A673 (cell line): Measurements from ENCODE around the gene EEF1B2. TPM values are rescaled to one million over a fixed set of nuclear protein-coding genes. Genes with fewer than 3 reads are reported as not detected.
"Not testable (repeated sequence)": the region's sequence is repeated elsewhere in the genome, so short reads cannot be mapped to it uniquely, and the experiment has no call there.

ENCODE experiments used
- BruUV-seq: library from RNA; stranded (reverse); fragments of 400-500 nt; replicated peaks from 2 replicates; lab custom pipeline; 2021; lab: Mats Ljungman, UMichigan
- CTCF ChIA-PET: fragments of 300-600 bp; sonication (Branson Sonifier 250); formaldehyde crosslinking; loops from one replicate; lab custom pipeline; 2022; ENCODE audit warnings: antibody characterized with exemption; lab: Charles Lee
- POLR2A ChIA-PET: fragments of 300-600 bp; sonication (Branson Sonifier 250); formaldehyde crosslinking; loops from one replicate; lab custom pipeline; 2022; ENCODE audit warnings: antibody characterized with exemption; ENCODE audit not compliant: low non-redundant PET; lab: Charles Lee
- DNase-seq: peaks from one replicate; pipeline ENCODE4 v3.0.0-alpha.2; 2015; ENCODE audit warnings: low spot score
- H3K27ac ChIP-seq: fragments of 200-600 bp; sonication (generic); 2 replicates; pipeline ENCODE4 v1.5.1; 2016; ENCODE audit warnings: mixed run types, low read depth, mild to moderate bottlenecking, mixed read lengths, antibody characterized with exemption, low read length; ENCODE audit not compliant: poor library complexity, severe bottlenecking
- H3K27me3 ChIP-seq: fragments of 200-600 bp; sonication (generic); replicated peaks from 2 replicates; pipeline ENCODE4 v1.6.1; 2017; ENCODE audit warnings: mixed run types, low read depth, mild to moderate bottlenecking, mixed read lengths, antibody characterized with exemption, low read length; ENCODE audit not compliant: insufficient read depth, poor library complexity
- H3K36me3 ChIP-seq: fragments of 200-600 bp; sonication (generic); 2 replicates; pipeline ENCODE4 v1.6.1; 2016; ENCODE audit warnings: mixed run types, mild to moderate bottlenecking, mixed read lengths, antibody characterized with exemption, low read length; ENCODE audit not compliant: insufficient read depth, poor library complexity, severe bottlenecking
- H3K4me1 ChIP-seq: fragments of 200-600 bp; sonication (generic); 2 replicates; pipeline ENCODE4 v1.6.1; 2017; ENCODE audit warnings: mixed run types, mild to moderate bottlenecking, mixed read lengths, antibody characterized with exemption, low read length; ENCODE audit not compliant: insufficient read depth, poor library complexity, severe bottlenecking
- H3K4me3 ChIP-seq: fragments of 200-600 bp; sonication (generic); 2 replicates; pipeline ENCODE4 v1.5.1; 2016; ENCODE audit warnings: low read depth, mixed run types, mild to moderate bottlenecking, mixed read lengths, low read length; ENCODE audit not compliant: poor library complexity, severe bottlenecking
- H3K9me3 ChIP-seq: fragments of 200-600 bp; sonication (generic); 2 replicates; pipeline ENCODE4 v1.6.1; 2016; ENCODE audit warnings: mixed run types, low read depth, mild to moderate bottlenecking, mixed read lengths, antibody characterized with exemption, low read length; ENCODE audit not compliant: poor library complexity, severe bottlenecking
- EZH2 ChIP-seq: fragments of 200-600 bp; sonication (generic); IDR thresholded peaks from 2 replicates; pipeline ENCODE4 v1.6.1; 2017; ENCODE audit warnings: borderline replicate concordance, low read depth, mild to moderate bottlenecking, mixed read lengths, antibody characterized with exemption, low read length; ENCODE audit not compliant: poor library complexity, severe bottlenecking
- intact Hi-C: fragments of 100-400 bp; cut with micrococcal nuclease; formaldehyde crosslinking; loops from one replicate; pipeline ENCODE4 v1.10.0; 2022; ENCODE audit not compliant: unreplicated experiment
- total RNA-seq: library from RNA; stranded (reverse); gene quantifications from 2 replicates; pipeline ENCODE4 v1.2.3, GENCODE V29; 2021
- TF ChIP-seq, protein P1 (sequence below): fragments of 300-800, 200-600 bp; sonication (generic); conservative IDR thresholded peaks from 2 replicates; pipeline ENCODE4 v1.5.1; 2017; ENCODE audit warnings: low read depth, mild to moderate bottlenecking, antibody characterized with exemption, low read length, moderate library complexity, mixed read lengths

Gene EEF1B2
- total RNA-seq, 1 experiment from 2014 or later, result 629 TPM

DNA sequence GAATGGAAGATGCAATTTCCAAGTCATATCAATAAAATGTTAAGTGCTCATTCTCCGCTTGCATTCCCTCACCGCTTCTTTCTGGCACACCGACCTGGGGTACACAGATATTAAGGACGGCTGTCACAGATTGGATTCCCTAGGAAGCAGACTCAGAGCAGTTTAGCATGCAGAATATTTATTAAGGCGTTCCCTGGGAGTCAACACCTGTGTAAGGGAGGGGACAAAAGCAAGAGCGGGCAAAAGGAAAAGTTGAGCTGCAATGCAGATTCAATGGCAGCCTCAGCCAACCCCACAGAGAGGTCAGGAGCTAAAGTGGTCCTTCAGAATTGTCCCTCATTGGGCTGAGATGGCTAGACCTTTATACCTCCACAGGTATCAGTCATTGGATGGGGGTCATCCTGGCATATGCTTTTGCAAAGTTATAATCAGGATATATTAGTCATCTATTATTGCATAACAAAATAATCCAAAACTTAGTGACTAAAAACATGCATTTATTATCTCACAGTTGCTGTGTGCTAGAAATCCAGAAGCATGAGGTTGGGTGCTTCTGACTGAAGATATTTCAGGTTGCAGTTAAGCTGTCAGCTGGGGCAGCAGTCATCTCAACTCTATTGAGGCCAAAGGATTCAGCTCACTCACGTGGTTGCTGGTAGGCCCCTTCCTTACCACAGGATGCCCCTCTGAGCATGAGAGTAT lies 46.7 kb upstream of the EEF1B2 start:
- Histone ChIP-seq H3K27ac (no peak overlapping the region), H3K4me3 (no peak overlapping the region), H3K27me3 (no peaks in the 10 kb centered on the region), H3K36me3 (peaks cover 7% of the 10 kb centered on the region), H3K9me3 (no peaks in the 10 kb centered on the region), H3K4me1 (no peaks in the 10 kb centered on the region)
- TF ChIP-seq, protein P1, sequence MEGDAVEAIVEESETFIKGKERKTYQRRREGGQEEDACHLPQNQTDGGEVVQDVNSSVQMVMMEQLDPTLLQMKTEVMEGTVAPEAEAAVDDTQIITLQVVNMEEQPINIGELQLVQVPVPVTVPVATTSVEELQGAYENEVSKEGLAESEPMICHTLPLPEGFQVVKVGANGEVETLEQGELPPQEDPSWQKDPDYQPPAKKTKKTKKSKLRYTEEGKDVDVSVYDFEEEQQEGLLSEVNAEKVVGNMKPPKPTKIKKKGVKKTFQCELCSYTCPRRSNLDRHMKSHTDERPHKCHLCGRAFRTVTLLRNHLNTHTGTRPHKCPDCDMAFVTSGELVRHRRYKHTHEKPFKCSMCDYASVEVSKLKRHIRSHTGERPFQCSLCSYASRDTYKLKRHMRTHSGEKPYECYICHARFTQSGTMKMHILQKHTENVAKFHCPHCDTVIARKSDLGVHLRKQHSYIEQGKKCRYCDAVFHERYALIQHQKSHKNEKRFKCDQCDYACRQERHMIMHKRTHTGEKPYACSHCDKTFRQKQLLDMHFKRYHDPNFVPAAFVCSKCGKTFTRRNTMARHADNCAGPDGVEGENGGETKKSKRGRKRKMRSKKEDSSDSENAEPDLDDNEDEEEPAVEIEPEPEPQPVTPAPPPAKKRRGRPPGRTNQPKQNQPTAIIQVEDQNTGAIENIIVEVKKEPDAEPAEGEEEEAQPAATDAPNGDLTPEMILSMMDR, result no peak
- TF ChIP-seq EZH2, result no peak
- intact Hi-C loops, result no loop called here
- POLR2A ChIA-PET, result no interaction called here
- DNase-seq, result no peak
- CTCF ChIA-PET, result no interaction called here
- no TSS peak for BruUV-seq

DNA sequence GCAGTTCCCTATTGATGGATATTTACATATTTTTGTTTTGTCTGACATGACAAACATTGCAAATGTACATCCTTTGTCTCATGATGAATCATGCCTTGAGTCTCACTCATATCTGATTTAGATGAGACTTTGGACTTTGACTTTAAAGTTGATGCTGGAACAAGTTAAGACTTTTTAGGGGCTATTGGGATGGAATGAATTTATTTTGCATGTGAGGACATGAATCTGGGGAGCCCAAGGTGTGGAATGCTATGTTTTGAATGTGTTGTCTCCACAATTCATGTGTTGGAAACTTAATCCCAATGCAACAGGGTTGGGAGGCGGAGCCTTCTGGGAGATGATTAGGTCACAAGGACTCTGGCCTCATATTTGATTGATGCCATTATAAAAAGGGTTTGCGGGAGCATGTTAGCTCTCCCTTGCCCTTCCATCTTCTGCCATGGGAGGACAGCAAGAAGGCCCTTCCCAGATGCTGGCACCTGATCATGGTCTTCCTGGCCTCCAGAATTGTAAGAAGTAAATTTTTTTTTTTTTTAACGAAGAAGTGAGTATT lies 44.6 kb upstream of the EEF1B2 start:
- Histone ChIP-seq H3K4me3 (no peak overlapping the region), H3K27me3 (no peaks in the 10 kb centered on the region), H3K36me3 (peaks cover 10% of the 10 kb centered on the region), H3K4me1 (no peaks in the 10 kb centered on the region), H3K9me3 (no peaks in the 10 kb centered on the region), H3K27ac (no peak overlapping the region)
- no TSS peak for BruUV-seq
- intact Hi-C loops, result no loop called here
- POLR2A ChIA-PET, result no interaction called here
- no peak for TF ChIP-seq EZH2
- TF ChIP-seq, protein P1, result no peak
- no peak for DNase-seq
- CTCF ChIA-PET, result no interaction called here

DNA sequence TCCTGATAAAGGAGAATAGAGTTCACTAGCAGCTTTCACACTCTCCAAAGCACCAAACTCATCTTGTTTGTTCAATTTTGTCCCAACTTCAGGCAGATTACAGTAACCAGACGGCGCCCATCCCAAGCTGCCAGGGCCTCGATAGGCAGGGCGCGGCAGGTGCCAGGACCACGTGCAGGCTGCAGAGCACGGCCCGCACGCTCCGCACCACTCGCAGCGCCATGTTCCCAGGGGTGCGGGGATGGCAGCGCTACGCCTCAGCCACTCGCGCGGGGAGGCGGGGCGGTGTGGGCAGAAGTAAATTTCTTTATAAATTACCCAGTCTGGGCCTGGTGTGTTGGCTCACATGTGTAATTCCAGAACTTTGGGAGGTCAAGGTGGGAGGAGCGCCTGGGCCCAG lies 43.4 kb upstream of the EEF1B2 start:
- Histone ChIP-seq H3K4me1 (no peaks in the 10 kb centered on the region), H3K27ac (no peak overlapping the region), H3K9me3 (no peaks in the 10 kb centered on the region), H3K27me3 (no peaks in the 10 kb centered on the region), H3K4me3 (no peak overlapping the region), H3K36me3 (peaks cover 20% of the 10 kb centered on the region)
- DNase-seq, result no peak
- no TSS peak for BruUV-seq
- POLR2A ChIA-PET, result no interaction called here
- CTCF ChIA-PET, result no interaction called here
- intact Hi-C loops, result no loop called here
- TF ChIP-seq EZH2, result no peak
- TF ChIP-seq, protein P1, result no peak

DNA sequence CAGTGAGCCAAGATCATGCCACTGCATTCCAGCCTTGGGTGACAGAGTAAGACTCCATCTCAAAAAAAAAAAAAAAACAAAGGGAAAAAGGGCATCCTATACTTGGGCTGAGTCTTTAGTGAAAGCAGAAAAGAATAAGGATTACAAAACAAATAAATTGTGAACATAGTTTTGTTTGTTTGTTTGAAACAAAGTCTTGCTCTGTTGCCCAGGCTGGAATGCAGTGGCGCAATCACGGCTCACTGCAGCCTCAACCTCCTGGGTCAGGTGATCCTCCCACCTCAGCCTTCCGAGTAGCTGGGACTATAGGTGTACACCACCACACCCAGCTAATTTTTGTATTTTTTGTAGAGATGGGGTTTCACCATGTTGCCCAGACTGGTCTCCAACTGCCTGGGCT lies 37.1 kb upstream of the EEF1B2 start:
- intact Hi-C loops, CTCF ChIA-PET, H3K4me3 ChIP-seq, DNase-seq, POLR2A ChIA-PET, H3K9me3 ChIP-seq, BruUV-seq, H3K27ac ChIP-seq, H3K27me3 ChIP-seq, H3K4me1 ChIP-seq: not testable (repeated sequence)
- H3K36me3 ChIP-seq, result peaks cover 69% of the 10 kb centered on the region
